Measurements from ENCODE around the gene MAML3. TPM values are rescaled to one million over a fixed set of nuclear protein-coding genes. Genes with fewer than 3 reads are reported as not detected.

MAML3 gene
- total and polyA plus RNA-seq, 12 donors: 1.1 to 4.6 (median 2.6) TPM

DNA sequence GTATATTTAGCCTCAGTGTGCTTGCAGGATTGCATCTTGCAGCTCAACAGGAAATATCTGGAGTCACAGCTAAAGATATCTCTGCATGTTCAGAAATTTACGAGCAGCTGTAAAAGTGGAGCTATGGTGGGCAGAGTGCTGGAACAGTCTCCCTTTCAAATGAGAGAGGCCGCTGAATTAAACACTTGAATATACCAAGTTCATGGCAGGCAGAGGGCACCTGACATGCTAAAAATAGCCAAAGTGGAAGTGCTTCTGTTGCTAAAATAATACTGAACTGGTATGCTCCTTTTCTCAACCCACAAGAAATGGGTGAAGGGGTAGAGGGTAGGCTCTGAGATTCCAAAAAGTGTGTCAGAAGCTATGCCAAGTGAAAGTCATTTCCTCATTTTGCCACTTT lies 390.3 kb downstream of the MAML3 start:
- H3K9me3 ChIP-seq: no peaks in the 10 kb centered on the region
- ATAC-seq (peak; percentile 36 to 71 (median 67)), DNase-seq (peak in 1 of 2 donors; percentile 43)
- no peak for TF ChIP-seq CTCF (IDR thresholded peaks at IDR 0.05)
- H3K36me3 ChIP-seq: no peaks in the 10 kb centered on the region
- peaks cover 21 to 64% (median 51%) of the 10 kb centered on the region in 9 donors for H3K4me1 ChIP-seq
- peak overlapping the region; percentile 77 to 95 (median 90) for H3K27ac ChIP-seq
- peak overlapping the region in 9 of 10 donors; percentile 3 to 55 (median 44) for H3K4me3 ChIP-seq
- 11 to 18% methylated on average over 2 of the region's 2 CpGs for WGBS, 2 donors
- H3K27me3 ChIP-seq: no peaks in the 10 kb centered on the region
- intact Hi-C loops (cut with DNase I): loop anchor here in 5 of 10 donors (5.0 to 10.0 kb wide), 4 partner anchors 51 to 154 kb away; no protein-coding TSS in a partner anchor

DNA sequence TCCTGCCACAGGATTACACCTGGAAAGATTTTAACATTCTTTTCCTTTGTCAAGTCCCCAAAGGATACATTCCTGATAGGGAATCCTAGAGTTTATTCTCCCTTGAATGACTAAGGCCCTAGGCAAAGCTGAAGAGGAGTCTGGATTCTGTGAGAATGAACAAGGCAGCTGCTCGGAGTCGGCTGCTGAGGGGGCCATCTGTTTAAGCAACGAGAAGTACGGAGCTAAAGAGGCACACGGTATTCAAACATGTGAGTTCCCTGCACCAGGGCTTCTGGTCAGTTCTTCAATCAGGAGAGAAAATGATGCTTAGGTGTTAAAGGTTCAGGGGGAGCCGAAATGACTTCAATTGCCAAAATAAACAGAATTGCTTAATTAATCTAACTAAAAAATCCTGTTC lies 390.8 kb downstream of the MAML3 start:
- peak in 3 of 8 donors; percentile 17 to 46 (median 33) for ATAC-seq
- Histone ChIP-seq H3K4me3 (peak overlapping the region in 9 of 10 donors; percentile 3 to 55 (median 44)), H3K9me3 (no peaks in the 10 kb centered on the region), H3K27me3 (no peaks in the 10 kb centered on the region), H3K36me3 (no peaks in the 10 kb centered on the region), H3K4me1 (peaks cover 21 to 64% (median 51%) of the 10 kb centered on the region in 9 donors), H3K27ac (peak overlapping the region; percentile 77 to 95 (median 90))
- no peak for DNase-seq
- 10 to 16% methylated on average over 6 of the region's 6 CpGs for WGBS, 2 donors
- no peak for TF ChIP-seq CTCF (IDR thresholded peaks at IDR 0.05)
- intact Hi-C loops (cut with DNase I): loop anchor here in 5 of 10 donors (5.0 to 10.0 kb wide), 4 partner anchors 52 to 154 kb away; no protein-coding TSS in a partner anchor

DNA sequence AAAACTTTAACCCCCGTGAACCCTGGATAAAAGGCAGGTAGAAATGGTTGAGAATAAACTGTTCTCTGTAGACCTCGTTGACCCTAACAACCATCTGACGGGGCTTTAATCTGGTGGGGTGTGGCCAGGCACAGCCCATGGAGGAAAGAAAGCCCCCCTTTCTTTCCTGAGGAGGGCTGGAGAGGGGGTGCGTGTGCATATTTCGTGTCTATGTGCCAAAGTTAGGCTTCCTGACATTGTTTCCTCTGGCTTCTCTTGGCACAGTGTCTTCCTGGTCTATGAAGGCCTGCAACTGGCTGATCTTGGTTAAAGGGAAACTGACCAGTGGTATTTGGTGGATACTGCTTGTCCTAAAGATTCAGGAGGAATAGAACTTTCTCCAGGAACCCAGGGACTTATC lies 391.3 kb downstream of the MAML3 start:
- no peak for TF ChIP-seq CTCF (IDR thresholded peaks at IDR 0.05)
- 11 to 17% methylated on average over 5 of the region's 5 CpGs for WGBS, 2 donors
- ATAC-seq (peak; percentile 61 to 86 (median 77)), DNase-seq (peak in 1 of 2 donors; percentile 60)
- peak overlapping the region; percentile 77 to 95 (median 90) for H3K27ac ChIP-seq
- no peaks in the 10 kb centered on the region for H3K27me3 ChIP-seq
- H3K4me3 ChIP-seq: peak overlapping the region in 9 of 10 donors; percentile 3 to 55 (median 44)
- H3K36me3 ChIP-seq: no peaks in the 10 kb centered on the region
- intact Hi-C loops (cut with DNase I): loop anchor here in 5 of 10 donors (5.0 to 10.0 kb wide), 4 partner anchors 52 to 155 kb away; no protein-coding TSS in a partner anchor
- H3K9me3 ChIP-seq: no peaks in the 10 kb centered on the region
- peaks cover 21 to 64% (median 51%) of the 10 kb centered on the region in 9 donors for H3K4me1 ChIP-seq

GRCh38 chr4:139761461-139761860 lies 392.5 kb downstream of the MAML3 start:
- no peak for DNase-seq
- 37 to 49% methylated on average over 4 of the region's 4 CpGs for WGBS, 2 donors
- H3K27me3 ChIP-seq: no peaks in the 10 kb centered on the region
- no peak overlapping the region for H3K4me3 ChIP-seq
- no peaks in the 10 kb centered on the region for H3K9me3 ChIP-seq
- H3K36me3 ChIP-seq: no peaks in the 10 kb centered on the region
- H3K27ac ChIP-seq: peak overlapping the region in 8 of 10 donors; percentile 20 to 95 (median 90)
- H3K4me1 ChIP-seq: peaks cover 21 to 66% (median 48%) of the 10 kb centered on the region in 9 donors
- peak in 5 of 8 donors; percentile 9 to 19 (median 17) for ATAC-seq
- peak in 7 of 9 donors; percentile 11 to 52 (median 39) for TF ChIP-seq CTCF (IDR thresholded peaks at IDR 0.05)
- intact Hi-C loops (cut with DNase I): loop anchor here in 5 of 10 donors (5.0 to 10.0 kb wide), 4 partner anchors 53 to 156 kb away; no protein-coding TSS in a partner anchor

Data from heart right ventricle (tissue), 16 donors.